Osteoblast (primary cell): ENCODE measurements around the gene TMEM233. TPM values are rescaled to one million over a fixed set of nuclear protein-coding genes. Genes with fewer than 3 reads are reported as not detected.

Experiments
- DNase-seq: peaks from one replicate; pipeline ENCODE4 v3.0.0; 2011; ENCODE audit warnings: low spot score, mixed read lengths; ENCODE audit not compliant: insufficient read length; ENCODE audit errors: missing footprints
- H2AFZ ChIP-seq: 2 replicates; pipeline ENCODE4 v1.6.0; 2011; ENCODE audit warnings: mild to moderate bottlenecking, low read length
- H3K27ac ChIP-seq: 2 replicates; pipeline ENCODE4 v1.5.1; 2011; ENCODE audit warnings: mild to moderate bottlenecking, low read depth, low read length, moderate library complexity
- H3K27me3 ChIP-seq: 2 replicates; pipeline ENCODE4 v1.6.0; 2012; ENCODE audit warnings: mild to moderate bottlenecking, control low read depth, inconsistent platforms, low read length, moderate library complexity; ENCODE audit not compliant: insufficient read depth
- H3K36me3 ChIP-seq: 2 replicates; pipeline ENCODE4 v1.5.1; 2011; ENCODE audit warnings: mild to moderate bottlenecking, low read length, control low read depth, moderate library complexity; ENCODE audit not compliant: insufficient read depth
- H3K4me1 ChIP-seq: 2 replicates; pipeline ENCODE4 v1.5.1; 2011; ENCODE audit warnings: mild to moderate bottlenecking, low read length, control low read depth, moderate library complexity; ENCODE audit not compliant: insufficient read depth
- H3K4me2 ChIP-seq: 2 replicates; pipeline ENCODE4 v1.6.0; 2011; ENCODE audit warnings: mild to moderate bottlenecking, low read length; ENCODE audit not compliant: insufficient read depth
- H3K4me3 ChIP-seq: fragments of 200-600 bp; sonication (generic); 3 replicates; pipeline ENCODE4 v1.5.1; 2012; ENCODE audit warnings: mild to moderate bottlenecking, low read length, inconsistent platforms; ENCODE audit not compliant: insufficient read depth
- H3K79me2 ChIP-seq: 2 replicates; pipeline ENCODE4 v1.6.0; 2012; ENCODE audit warnings: mild to moderate bottlenecking, low read length, control low read depth, inconsistent platforms; ENCODE audit not compliant: insufficient read depth
- H3K9me3 ChIP-seq: 2 replicates; pipeline ENCODE4 v1.5.1; 2011; ENCODE audit warnings: low read depth, low read length, control low read depth
- H4K20me1 ChIP-seq: 2 replicates; pipeline ENCODE4 v1.6.0; 2012; ENCODE audit warnings: mild to moderate bottlenecking, low read length, control low read depth; ENCODE audit not compliant: insufficient read depth
- total RNA-seq: library from RNA; depleted of rRNA; stranded (reverse); fragments of >200 nt; gene quantifications from 2 replicates; pipeline ENCODE4 v1.2.3, GENCODE V29; 2012
- TF ChIP-seq, protein P1 (sequence below): IDR thresholded peaks from 2 replicates; pipeline ENCODE4 v1.5.1; 2011; ENCODE audit warnings: mild to moderate bottlenecking, low read depth, low read length, moderate library complexity; ENCODE audit errors: extremely low read depth

The TMEM233 gene
- total RNA-seq, 1 donor, result not detected

DNA sequence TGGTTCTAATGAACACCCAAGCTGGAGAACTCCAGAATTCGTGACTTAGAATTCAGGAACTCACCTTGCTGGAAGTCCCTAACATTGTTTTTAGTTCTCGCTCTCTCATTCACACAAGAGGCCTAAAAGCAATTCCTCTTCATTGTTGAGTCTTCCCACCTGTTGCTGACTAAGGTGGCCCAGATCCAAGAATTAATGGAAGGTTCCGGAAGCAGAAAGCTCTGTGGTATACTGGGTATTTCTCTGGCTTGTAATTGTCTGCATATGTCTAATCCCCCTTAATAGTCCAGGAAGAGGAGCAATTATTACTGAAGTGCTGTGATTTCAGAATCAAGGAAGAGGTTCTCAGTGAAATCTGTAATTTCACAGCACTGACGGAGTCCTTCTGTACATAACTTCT, 31.4 kb downstream of the TMEM233 start:
- Histone ChIP-seq H3K4me3 (no peak overlapping the region), H3K27me3 (no peaks in the 10 kb centered on the region), H3K79me2 (no peaks in the 10 kb centered on the region), H4K20me1 (no peaks in the 10 kb centered on the region), H2AFZ (no peak overlapping the region), H3K4me1 (peaks cover 3% of the 10 kb centered on the region), H3K9me3 (no peaks in the 10 kb centered on the region), H3K27ac (no peak overlapping the region), H3K36me3 (no peaks in the 10 kb centered on the region), H3K4me2 (no peak overlapping the region)
- DNase-seq, result no peak
- TF ChIP-seq, protein P1, sequence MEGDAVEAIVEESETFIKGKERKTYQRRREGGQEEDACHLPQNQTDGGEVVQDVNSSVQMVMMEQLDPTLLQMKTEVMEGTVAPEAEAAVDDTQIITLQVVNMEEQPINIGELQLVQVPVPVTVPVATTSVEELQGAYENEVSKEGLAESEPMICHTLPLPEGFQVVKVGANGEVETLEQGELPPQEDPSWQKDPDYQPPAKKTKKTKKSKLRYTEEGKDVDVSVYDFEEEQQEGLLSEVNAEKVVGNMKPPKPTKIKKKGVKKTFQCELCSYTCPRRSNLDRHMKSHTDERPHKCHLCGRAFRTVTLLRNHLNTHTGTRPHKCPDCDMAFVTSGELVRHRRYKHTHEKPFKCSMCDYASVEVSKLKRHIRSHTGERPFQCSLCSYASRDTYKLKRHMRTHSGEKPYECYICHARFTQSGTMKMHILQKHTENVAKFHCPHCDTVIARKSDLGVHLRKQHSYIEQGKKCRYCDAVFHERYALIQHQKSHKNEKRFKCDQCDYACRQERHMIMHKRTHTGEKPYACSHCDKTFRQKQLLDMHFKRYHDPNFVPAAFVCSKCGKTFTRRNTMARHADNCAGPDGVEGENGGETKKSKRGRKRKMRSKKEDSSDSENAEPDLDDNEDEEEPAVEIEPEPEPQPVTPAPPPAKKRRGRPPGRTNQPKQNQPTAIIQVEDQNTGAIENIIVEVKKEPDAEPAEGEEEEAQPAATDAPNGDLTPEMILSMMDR, result no peak

DNA sequence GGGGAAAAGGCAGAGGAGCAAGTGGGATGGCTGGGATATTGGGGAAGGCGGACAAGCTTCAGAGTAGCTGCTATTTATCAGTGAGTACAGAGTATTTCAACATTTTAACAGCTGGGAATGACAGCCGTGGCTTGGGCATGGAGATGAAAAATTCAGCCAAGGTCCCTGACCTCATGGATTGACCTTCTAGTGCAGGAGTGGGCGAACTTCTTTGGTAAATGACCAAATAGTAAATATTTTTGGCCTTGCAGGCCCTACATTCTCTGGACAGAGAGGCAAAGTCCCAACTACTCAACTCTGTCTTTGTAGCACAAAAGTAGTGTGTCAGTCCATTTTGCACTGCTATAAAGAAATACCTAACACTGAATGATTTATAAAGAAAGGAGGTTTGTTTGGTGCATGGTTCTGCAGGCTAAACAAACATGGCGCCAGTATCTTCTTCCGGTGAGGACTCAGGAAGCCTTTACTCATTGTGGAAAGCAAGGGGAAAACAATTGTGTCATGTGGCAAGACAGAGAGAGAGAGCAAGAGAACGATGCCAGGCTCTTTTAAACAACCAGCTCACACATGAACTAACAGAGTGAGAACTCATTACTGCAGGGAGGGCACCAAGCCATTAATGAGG, 33.6 kb downstream of the TMEM233 start:
- Histone ChIP-seq H3K79me2 (no peaks in the 10 kb centered on the region), H3K36me3 (no peaks in the 10 kb centered on the region), H3K27me3 (no peaks in the 10 kb centered on the region), H3K4me1 (peaks cover under 1% of the 10 kb centered on the region), H3K9me3 (no peaks in the 10 kb centered on the region), H3K4me2 (no peak overlapping the region), H4K20me1 (no peaks in the 10 kb centered on the region), H3K4me3 (no peak overlapping the region), H3K27ac (no peak overlapping the region), H2AFZ (no peak overlapping the region)
- TF ChIP-seq, protein P1, result no peak
- DNase-seq, result no peak

DNA sequence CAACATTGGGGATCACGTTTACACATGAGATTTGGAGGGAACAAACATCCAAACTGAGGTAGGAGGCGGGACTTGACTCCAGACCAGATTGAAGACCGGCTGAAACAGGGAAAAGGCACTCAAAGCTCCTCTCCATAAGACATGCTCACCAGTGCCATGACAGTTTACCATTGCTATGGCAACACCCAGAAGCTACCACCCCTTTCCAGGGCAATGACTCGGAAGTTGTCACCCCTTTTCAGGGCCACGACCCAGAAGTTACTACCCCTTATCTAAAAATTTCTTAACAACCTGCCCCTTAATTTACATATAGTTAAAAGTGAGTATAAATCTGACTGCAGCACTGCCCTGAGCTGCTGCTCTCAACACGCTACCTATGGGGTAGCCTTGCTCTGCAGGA, 34.1 kb downstream of the TMEM233 start:
- Histone ChIP-seq H2AFZ (no peak overlapping the region), H3K4me3 (no peak overlapping the region), H4K20me1 (no peaks in the 10 kb centered on the region), H3K4me2 (no peak overlapping the region), H3K27ac (no peak overlapping the region), H3K27me3 (no peaks in the 10 kb centered on the region), H3K79me2 (no peaks in the 10 kb centered on the region), H3K4me1 (no peaks in the 10 kb centered on the region), H3K36me3 (no peaks in the 10 kb centered on the region), H3K9me3 (no peaks in the 10 kb centered on the region)
- TF ChIP-seq, protein P1, result no peak
- no peak for DNase-seq

DNA sequence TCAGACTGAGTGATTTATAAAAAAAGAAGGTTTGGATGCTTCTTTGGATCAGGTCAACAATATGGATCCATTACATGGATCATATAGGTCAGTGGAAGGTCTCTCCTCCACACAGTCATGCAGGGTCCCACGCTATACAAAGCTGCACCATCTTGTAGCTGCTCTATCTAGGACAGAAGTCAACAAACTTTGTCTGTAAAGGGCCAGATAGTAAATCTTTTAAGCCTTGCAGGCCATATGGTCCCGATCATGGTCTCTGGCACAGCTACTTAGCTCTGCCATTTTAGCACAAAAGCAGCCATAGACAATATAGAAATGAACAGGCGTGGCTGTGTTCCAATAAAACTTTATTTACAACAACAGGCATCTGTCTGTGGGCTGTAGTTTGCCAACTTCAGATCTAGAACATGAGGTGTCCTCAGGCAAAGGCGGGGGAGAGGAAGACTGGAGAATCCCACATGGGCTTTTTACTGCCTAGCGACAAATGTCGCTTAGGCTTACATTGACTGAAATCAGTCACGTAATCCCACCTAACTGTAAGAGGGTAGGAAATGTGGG, 36.7 kb downstream of the TMEM233 start:
- Histone ChIP-seq H3K9me3 (no peaks in the 10 kb centered on the region), H3K27ac (no peak overlapping the region), H3K4me2 (no peak overlapping the region), H3K4me1 (no peaks in the 10 kb centered on the region), H4K20me1 (no peaks in the 10 kb centered on the region), H3K4me3 (no peak overlapping the region), H2AFZ (no peak overlapping the region), H3K79me2 (no peaks in the 10 kb centered on the region), H3K27me3 (no peaks in the 10 kb centered on the region), H3K36me3 (no peaks in the 10 kb centered on the region)
- TF ChIP-seq, protein P1, result no peak
- no peak for DNase-seq
